ENCODE results near the gene ILF2. TPM values are rescaled to one million over a fixed set of nuclear protein-coding genes. Genes with fewer than 3 reads are reported as not detected.

The ILF2 gene
- total RNA-seq, 2 experiments from 2014 or later, result 141 to 142 TPM

GRCh38 chr1:153627715-153628626 lies 42.8 kb downstream of the ILF2 start, which contains the start of gene S100A1:
Gene S100A1, plus strand, starts transcription at chr1:153628434. Its CDS starts 2,088 bp downstream, at chr1:153630522.
- DNase-seq (no peak), ATAC-seq (ENCODE audit: low read depth) (peak; percentile 12)
- Mint-ChIP-seq H3K27ac (peak within 1 kb of the TSS; percentile 26), H3K4me1 (peaks cover 13% of the 10 kb centered on the region), H3K36me3 (peaks cover 4% of the 10 kb centered on the region), H3K27me3 (no peaks in the 10 kb centered on the region), H3K9me3 (no peaks in the 10 kb centered on the region), H3K4me3 (no peak within 1 kb of the TSS)
- POLR2A ChIA-PET, result interaction anchor here (0.8 kb wide), 1 partner anchor 29 kb away, joined by 3 read pairs; no protein-coding TSS in a partner anchor

DNA sequence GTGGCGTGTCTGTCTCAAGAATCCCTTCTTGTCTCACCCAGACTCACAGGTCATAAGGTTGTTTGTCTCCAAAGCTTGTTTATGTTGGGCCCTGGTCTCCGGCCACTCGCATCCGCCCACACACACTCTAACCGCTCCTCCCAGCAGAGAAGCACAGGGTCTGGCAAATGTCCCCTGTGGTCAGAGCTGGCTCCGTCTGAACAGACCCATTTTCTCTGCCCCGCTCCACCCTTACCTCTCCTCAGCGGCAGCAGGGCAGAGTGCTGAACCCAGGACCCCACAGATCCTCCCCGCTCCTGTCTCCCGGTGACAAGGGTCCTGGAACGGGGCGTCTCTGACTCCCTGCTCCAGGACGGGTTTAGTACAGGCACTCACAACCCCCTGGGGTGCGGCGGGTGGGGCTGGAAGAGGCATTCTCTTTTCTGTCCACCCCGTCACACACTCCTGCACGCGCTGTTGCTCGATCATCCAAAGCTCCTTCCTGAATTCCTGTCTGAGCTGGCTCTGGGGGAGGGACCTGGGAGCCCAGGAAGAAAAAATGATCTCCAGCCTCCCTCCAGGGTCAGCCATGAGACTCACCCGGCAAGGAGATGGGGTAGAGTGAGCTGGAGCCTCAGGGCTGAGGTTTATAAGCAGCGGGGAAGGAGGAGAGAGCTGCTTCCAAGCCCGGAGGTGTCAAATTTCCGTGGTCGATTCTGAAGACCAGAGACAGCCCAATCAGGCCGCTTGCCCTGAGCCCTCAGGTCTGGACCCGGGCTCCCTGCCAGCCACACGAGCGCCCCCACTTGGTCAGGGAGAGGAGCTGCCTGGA lies 43.7 kb downstream of the ILF2 start, which contains the start of gene S100A13:
Gene S100A13 (minus strand): TSS at position 602 of the 811 bp plus-strand sequence. CDS start 1,033 bp downstream, outside the sequence.
- Mint-ChIP-seq H3K27ac (peak within 1 kb of the TSS; percentile 26), H3K36me3 (peaks cover 2% of the 10 kb centered on the region), H3K27me3 (no peaks in the 10 kb centered on the region), H3K4me3 (no peak within 1 kb of the TSS), H3K4me1 (peaks cover 9% of the 10 kb centered on the region), H3K9me3 (no peaks in the 10 kb centered on the region)
- DNase-seq, result no peak
- POLR2A ChIA-PET, result interaction anchor here (0.8 to 1.0 kb wide), 2 partner anchors 22 to 28 kb away, joined by 3 read pairs; no protein-coding TSS in a partner anchor
- ATAC-seq (ENCODE audit: low read depth), result no peak

GRCh38 chr1:153626477-153626903 lies 44.3 kb downstream of the ILF2 start:
- DNase-seq (no peak), ATAC-seq (ENCODE audit: low read depth) (no peak)
- Mint-ChIP-seq H3K36me3 (no peaks in the 10 kb centered on the region), H3K4me1 (peaks cover 6% of the 10 kb centered on the region), H3K27ac (no peak overlapping the region), H3K4me3 (no peak overlapping the region), H3K9me3 (no peaks in the 10 kb centered on the region), H3K27me3 (no peaks in the 10 kb centered on the region)
- POLR2A ChIA-PET, result interaction anchor here (1.0 kb wide), 1 partner anchor 23 kb away, joined by 3 read pairs; no protein-coding TSS in a partner anchor

- DNase-seq, result no peak
- Mint-ChIP-seq H3K36me3 (no peaks in the 10 kb centered on the region), H3K27ac (no peak overlapping the region), H3K4me3 (no peak overlapping the region), H3K27me3 (no peaks in the 10 kb centered on the region), H3K4me1 (peaks cover 4% of the 10 kb centered on the region), H3K9me3 (no peaks in the 10 kb centered on the region)
- ATAC-seq (ENCODE audit: low read depth), result no peak
- POLR2A ChIA-PET, result no interaction called here
Measured at GRCh38 chr1:153624965-153625611, 45.7 kb downstream of the ILF2 start.

- Mint-ChIP-seq H3K27ac (no peak overlapping the region), H3K9me3 (no peaks in the 10 kb centered on the region), H3K27me3 (no peaks in the 10 kb centered on the region), H3K4me3 (no peak overlapping the region), H3K36me3 (no peaks in the 10 kb centered on the region), H3K4me1 (peaks cover 4% of the 10 kb centered on the region)
- no peak for DNase-seq
- POLR2A ChIA-PET, result no interaction called here
- no peak for ATAC-seq (ENCODE audit: low read depth)
Measured at GRCh38 chr1:153623101-153623500, 47.7 kb downstream of the ILF2 start.

DNA sequence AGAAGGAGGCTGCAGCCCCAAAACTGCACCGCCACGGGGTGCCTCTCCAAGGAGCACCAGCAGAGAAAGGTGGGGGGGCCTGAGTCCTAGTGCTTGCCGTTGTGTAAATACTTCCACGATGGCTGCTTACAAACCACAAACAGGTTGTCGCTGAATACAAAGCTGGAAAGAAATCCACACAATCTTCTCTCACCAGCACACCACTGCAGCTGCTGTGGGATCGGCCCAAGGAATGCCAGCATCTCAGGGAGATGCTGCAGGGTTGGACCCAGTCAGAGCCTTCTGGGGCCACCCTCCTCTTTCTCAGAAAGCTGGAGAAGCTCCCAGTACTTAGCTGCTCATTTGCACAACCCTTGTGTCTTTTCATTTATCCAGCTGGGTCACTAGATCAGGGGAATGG lies 51.6 kb downstream of the ILF2 start:
- Mint-ChIP-seq H3K4me3 (no peak overlapping the region), H3K36me3 (no peaks in the 10 kb centered on the region), H3K9me3 (no peaks in the 10 kb centered on the region), H3K27ac (no peak overlapping the region), H3K4me1 (no peaks in the 10 kb centered on the region), H3K27me3 (no peaks in the 10 kb centered on the region)
- ATAC-seq (ENCODE audit: low read depth) (no peak), DNase-seq (no peak)
- POLR2A ChIA-PET, result interaction anchor here (1.4 kb wide), 1 partner anchor 15 kb away, joined by 3 read pairs; the partner anchor contains the start of gene CHTOP

- ATAC-seq (ENCODE audit: low read depth), result no peak
- Mint-ChIP-seq H3K9me3 (no peaks in the 10 kb centered on the region), H3K27ac (no peak overlapping the region), H3K36me3 (no peaks in the 10 kb centered on the region), H3K4me1 (no peaks in the 10 kb centered on the region), H3K27me3 (no peaks in the 10 kb centered on the region), H3K4me3 (no peak overlapping the region)
- POLR2A ChIA-PET, result no interaction called here
- DNase-seq, result no peak
Measured at GRCh38 chr1:153617663-153618062, 53.1 kb downstream of the ILF2 start.

GRCh38 chr1:153616917-153617311 lies 53.9 kb downstream of the ILF2 start:
- Mint-ChIP-seq H3K27me3 (peaks cover 2% of the 10 kb centered on the region), H3K36me3 (no peaks in the 10 kb centered on the region), H3K27ac (no peak overlapping the region), H3K9me3 (no peaks in the 10 kb centered on the region), H3K4me3 (no peak overlapping the region), H3K4me1 (no peaks in the 10 kb centered on the region)
- no peak for DNase-seq
- ATAC-seq (ENCODE audit: low read depth), result no peak
- POLR2A ChIA-PET, result no interaction called here

DNA sequence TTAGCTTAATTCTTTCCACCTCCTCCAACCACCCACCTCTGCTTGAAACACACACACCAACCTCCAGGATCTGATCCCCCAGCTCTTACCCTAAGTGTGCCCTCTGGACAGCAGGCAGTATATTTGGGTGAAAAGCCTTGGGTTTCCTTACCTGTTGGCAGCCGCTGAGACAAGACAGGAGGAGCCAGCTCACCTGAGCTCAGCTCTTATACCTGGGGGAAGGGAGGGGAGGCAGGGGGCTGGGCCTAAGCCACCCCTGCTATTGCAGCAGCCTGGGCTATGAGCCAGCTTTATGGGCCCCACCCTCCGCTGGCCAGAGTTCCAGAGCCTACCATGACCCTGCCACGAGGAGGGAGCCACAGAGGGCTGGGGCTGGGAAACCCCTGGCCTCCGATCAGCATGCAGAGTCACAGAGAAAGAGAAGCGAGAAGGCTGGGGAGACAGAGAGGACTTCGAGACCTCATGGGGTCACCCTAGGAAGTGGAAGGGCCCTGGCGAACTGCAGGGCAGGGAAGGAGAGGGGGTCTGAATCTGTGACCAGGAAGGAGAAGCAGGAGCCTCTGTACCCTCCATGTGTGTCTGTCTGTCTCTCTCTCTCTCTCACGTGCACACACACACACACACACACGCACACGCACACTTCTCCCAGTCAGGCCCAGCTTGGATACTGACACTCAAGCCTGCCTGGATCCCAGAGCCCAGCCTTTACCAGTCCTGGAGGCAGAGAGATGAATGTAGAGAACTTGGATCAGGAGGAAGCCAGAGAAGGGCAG lies 54.5 kb downstream of the ILF2 start, which contains the start of gene S100A14:
Gene S100A14 (minus strand): TSS at position 182 of the 773 bp plus-strand sequence. CDS start 467 bp downstream, outside the sequence.
- Mint-ChIP-seq H3K36me3 (no peaks in the 10 kb centered on the region), H3K4me1 (no peaks in the 10 kb centered on the region), H3K27me3 (peaks cover 3% of the 10 kb centered on the region), H3K9me3 (no peaks in the 10 kb centered on the region), H3K27ac (no peak within 1 kb of the TSS), H3K4me3 (no peak within 1 kb of the TSS)
- no peak for DNase-seq
- POLR2A ChIA-PET, result interaction anchor here (1.2 kb wide), 1 partner anchor 17 kb away, joined by 5 read pairs; the partner anchor contains the start of gene CHTOP
- ATAC-seq (ENCODE audit: low read depth), result no peak

DNA sequence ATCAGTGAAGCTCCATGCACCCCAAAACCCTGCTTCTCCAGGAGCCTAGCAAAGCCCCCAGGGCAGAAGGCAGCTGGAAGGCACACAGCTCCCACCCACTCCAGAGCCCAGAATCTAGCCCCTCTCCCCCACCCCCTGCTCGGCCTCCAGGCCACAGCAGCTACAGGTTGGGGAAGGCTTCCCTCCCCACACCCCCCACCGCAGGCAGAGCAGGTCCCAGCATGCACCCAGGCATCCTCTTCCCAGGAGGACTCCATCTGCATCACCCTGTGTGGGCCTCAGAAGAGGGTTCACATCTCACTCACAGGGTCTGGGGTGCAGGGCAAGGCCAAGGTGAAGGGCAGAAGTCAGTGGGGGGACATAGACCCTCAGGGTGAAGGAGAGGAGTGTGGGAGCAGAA lies 55.4 kb downstream of the ILF2 start:
- ATAC-seq (ENCODE audit: low read depth) (no peak), DNase-seq (no peak)
- Mint-ChIP-seq H3K27me3 (peaks cover 4% of the 10 kb centered on the region), H3K9me3 (no peaks in the 10 kb centered on the region), H3K36me3 (no peaks in the 10 kb centered on the region), H3K4me3 (no peak overlapping the region), H3K4me1 (no peaks in the 10 kb centered on the region), H3K27ac (no peak overlapping the region)
- POLR2A ChIA-PET, result interaction anchor here (1.0 to 1.2 kb wide), 2 partner anchors 18 to 83 kb away, joined by 3 to 5 read pairs; partner anchors contain the start of gene CHTOP

- Mint-ChIP-seq H3K4me3 (no peak overlapping the region), H3K4me1 (no peaks in the 10 kb centered on the region), H3K27me3 (peaks cover 4% of the 10 kb centered on the region), H3K9me3 (no peaks in the 10 kb centered on the region), H3K27ac (no peak overlapping the region), H3K36me3 (no peaks in the 10 kb centered on the region)
- ATAC-seq (ENCODE audit: low read depth) (no peak), DNase-seq (no peak)
- POLR2A ChIA-PET, result interaction anchor here (1.0 kb wide), 1 partner anchor 82 kb away, joined by 3 read pairs; no protein-coding TSS in a partner anchor
Measured at GRCh38 chr1:153614906-153615305, 55.9 kb downstream of the ILF2 start.
